ENCODE data around the gene MAMLD1.

Gene MAMLD1

DNA sequence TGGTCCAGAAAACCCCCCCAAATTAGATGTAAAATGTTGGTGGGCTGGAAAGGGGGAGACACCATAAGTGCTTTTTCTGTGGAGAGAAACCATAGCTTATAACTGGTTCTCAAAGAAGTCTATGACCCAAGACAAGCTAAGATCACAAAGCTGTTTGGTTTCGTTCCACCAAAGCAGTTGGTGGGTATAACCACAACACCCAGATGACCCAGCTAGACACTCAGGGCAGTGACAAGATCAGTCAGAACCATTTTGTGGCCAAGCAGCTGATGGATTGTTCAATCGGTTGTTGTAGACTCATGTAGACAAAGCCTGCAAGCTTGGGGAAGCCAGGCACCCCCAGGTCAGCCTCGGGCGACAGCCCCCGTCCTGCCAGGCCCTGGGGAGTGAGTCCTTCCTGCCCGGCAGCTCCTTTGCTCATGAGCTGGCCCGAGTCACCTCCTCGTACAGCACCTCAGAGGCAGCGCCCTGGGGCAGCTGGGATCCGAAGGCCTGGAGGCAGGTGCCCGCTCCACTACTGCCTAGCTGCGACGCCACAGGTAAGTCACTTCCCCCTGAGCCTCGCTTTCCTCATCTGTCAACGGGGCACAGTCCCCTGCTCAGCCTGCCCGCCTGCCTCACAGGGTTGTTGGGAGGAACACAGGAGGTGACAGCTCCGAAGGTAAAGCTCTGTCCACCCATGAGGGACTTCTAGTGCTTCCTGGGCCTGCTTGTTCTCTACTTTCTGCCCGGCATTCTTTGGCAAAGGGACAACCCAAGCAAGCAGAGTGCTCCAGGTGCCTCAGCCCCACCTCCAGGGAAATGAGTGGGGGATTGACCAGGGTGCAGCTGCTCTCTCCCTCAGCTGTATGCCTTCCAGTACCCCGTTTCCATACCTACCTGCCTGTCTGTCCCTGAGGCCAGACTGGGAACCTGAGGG is 140.1 kb downstream of the MAMLD1 start:
- no peak for DNase-seq (ENCODE audit: low spot score)

DNA sequence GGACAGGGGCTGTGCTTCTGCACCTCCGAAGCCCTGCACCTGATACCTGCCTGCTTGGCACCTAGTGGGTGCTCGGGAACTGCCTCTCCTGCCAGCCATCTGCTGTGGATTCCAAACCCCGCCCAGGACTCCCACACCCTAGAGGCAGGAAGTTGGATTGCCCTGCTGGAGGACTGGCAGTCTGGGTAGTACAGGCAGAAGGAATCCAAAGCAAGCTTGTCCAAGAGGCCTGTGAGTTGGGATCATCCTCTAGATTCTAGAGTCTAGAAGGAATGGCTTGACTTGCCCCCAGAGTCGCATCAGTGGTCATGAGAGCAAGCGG is 140.7 kb downstream of the MAMLD1 start:
- DNase-seq (ENCODE audit: low spot score), result no peak

DNA sequence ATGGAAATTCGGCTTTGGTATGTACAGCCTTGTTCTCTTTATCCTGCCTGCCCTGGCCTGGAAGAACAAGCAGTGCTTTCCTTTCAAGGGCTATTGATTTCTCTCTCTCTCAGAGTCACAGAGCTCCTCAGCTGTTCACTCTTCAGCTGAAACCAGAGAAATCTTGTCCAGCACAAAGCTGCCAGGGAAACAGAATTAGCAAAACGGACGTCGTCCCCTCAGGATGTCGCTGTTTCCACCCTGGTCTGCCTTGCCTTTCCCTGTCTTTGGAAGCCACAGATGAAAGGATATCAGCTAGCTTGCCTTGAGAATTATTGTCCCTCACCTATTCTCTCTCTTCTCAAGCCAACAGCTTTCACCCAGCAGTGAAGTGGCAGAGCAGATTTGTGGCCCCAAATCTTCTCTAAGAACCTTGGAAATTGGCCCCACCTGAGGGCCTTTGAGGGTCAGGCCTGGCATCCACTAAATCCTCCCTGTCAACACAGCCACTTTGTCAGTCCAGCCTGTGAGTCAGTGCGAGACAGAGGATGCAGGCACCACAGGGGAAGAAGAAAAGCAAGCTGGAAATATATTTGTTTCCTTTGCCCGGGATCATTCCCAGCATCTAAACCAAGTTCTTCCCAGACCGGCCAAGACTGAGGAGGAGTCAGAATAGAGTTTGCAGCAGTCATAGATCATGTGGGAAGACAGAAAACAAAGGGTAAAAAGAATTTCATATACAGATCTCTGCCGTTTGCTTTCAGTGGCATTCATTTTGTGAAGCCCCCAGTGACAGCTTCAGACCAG is 141.5 kb downstream of the MAMLD1 start:
- no peak for DNase-seq (ENCODE audit: low spot score)

DNA sequence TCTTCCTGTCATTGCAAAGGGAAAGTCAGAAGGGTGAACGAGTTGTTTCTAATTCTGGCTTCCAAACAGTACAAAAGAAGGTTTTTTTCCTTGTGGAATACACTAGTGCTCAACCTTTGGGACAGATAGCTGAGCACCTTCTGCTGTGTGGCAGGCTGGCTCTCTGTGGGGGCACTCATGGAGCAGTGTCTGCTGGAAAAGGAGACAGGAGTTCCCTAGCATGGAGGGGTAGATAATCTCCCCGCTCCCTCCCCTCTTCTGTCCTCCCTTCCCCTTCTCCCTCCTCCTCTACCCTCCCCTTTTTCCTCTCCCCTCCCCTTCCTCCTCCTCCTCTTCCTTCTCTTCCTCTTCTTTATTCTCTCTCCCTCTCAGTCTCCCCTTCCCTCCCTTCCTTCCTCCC is 142.9 kb downstream of the MAMLD1 start:
- no peak for DNase-seq (ENCODE audit: low spot score)

GRCh38 chrX:150506486-150506885 is 143.4 kb downstream of the MAMLD1 start:
- no peak for DNase-seq (ENCODE audit: low spot score)

DNA sequence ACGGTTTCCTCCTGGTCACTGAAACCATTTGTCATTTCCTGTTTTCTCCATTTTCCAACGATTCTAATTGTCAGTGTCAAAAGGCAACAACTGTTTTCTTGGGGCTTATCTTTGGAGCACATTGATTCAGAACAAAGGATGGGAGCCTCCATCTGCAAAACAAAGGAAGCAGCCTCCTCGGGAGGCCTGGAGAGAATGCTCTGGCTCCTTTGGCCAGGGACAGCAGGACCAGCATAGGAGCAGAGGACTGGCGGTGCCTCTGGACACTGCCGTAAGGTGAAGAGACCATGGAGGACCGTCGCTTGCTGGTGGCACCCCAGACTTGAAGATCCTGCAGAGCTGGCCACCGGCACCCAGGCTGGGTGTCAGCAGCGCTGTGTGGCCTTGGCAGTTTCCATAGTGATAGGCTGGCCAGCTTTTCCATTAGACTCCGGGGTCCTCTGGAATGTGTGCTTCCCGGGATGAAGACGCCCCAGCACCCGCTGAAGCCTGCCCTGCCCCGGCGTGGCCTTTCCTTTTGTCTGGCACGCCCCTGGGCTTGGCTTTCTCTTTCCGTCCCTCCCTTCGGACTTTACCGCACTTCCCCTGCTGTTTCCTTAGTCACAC is 144.2 kb downstream of the MAMLD1 start:
- DNase-seq (ENCODE audit: low spot score), result no peak

GRCh38 chrX:150508018-150508417 is 144.9 kb downstream of the MAMLD1 start:
- DNase-seq (ENCODE audit: low spot score), result no peak

DNA sequence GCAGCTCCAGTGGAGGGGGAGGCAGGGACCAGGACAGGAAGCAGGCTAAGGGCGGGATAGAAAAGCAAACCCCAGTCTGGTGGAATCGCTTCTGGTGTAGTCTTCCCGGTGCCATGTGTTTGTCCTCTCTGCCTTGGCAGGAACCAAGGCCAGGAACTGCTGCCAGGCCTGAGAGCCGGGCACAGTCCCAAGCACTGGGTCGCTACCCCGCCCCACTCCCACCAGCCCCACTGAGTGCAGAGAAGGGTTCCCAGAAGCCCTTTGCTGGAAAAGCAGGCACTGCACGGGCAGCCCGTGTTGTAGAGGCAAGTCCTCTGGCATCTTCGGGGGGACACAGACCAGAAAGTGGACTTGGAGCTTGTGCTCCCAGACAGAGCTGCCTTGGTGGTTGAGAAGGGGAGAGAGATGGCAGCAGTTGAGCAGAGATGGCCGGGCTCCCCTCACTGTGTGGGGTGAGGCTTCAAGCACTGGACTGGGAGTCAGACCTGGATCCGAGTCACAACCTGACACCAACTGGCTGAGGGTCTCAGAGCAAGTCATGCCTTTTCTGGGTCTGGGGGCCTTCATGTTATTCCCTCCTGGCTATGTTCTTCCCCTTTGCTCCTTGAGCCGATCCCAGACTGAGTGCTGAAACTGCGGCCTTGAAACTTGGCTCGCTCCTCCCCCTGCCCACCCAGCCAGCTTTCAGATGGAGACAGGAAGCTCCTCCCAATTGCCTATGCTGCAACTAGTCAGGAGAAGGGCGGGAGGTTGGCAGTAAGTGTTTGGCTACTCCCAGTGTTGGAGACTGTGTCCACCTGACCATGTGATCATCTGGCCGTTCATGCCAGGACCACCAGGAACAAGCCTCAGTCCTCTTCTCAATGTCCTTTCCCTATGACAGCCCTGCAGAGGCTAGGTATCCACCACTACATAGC is 145.6 kb downstream of the MAMLD1 start:
- DNase-seq (ENCODE audit: low spot score), result no peak

DNA sequence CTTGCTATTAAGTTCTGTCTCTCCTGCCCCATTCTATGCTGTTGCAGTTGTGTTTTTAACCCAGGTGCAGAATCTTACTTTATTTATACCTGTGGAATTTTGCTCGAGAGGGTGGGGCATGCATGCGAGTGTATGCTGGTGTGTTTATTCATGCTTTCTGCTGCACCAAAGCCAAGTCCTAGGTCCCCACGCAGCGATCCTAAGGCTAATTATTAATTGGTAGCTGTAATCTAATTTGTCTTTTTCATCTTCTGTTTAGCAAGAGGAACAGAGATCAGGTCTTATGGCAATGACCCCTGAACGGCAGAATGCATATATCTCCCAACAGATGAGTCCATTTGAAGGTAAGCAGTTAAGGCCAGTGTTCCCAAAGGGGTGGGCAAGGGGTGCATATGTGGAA is 146.6 kb downstream of the MAMLD1 start:
- no peak for DNase-seq (ENCODE audit: low spot score)

DNA sequence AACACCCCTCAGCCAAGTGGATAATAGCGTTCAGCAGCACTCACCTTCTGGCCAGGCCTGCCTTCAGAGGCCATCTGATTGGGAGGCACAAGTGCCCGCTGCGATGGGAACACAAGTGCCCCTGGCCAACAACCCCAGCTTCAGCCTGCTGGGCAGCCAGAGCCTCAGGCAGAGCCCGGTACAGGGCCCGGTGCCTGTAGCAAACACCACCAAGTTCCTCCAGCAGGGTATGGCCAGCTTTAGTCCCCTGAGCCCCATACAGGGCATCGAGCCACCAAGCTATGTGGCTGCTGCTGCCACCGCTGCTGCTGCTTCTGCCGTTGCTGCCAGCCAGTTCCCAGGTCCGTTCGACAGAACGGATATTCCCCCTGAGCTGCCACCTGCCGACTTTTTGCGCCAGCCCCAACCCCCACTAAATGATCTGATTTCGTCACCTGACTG is 149.4 kb downstream of the MAMLD1 start:
- no peak for DNase-seq (ENCODE audit: low spot score)

DNA sequence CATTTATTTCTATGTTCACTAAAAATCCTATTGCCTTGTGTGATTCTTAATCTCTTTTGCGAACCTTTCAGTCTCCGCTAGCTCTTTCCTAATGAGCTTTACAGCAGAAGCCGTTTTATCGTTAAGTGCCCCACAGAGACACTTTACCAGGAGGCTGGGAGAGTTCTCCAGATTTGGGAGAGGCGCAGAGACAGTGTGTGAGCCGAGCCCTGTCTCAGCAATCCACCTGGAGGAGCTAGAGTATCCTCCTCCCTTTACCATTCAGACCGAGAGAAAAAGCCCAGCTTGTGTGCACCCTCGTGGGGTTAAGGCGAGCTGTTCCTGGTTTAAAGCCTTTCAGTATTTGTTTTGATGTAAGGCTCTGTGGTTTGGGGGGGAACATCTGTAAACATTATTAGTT is 150.4 kb downstream of the MAMLD1 start:
- DNase-seq (ENCODE audit: low spot score), result no peak

- DNase-seq (ENCODE audit: low spot score), result no peak
Observed at GRCh38 chrX:150514462-150514861, 151.3 kb downstream of the MAMLD1 start.

DNA sequence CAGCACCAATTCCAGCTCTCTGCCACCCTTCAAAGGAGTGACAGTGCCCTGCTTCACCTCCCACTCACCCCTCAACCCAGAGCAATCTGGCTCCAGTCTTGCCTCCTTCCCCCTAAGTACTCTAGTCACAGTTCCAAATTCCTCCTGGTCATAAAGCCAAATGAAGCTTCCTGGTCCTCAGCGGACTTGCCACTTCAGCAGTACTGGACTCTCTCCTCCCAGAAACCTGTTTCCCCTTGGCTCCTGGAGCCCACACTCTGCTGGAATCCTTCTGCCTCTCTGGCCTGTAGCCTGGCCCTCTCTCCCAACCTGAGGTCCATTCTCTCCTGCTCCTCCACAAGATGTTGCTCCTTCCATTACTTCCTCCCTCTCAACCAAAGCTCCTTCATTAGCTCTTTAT is 152.7 kb downstream of the MAMLD1 start:
- DNase-seq (ENCODE audit: low spot score), result no peak

GRCh38 chrX:150517303-150517910 is 154.3 kb downstream of the MAMLD1 start:
- no peak for DNase-seq (ENCODE audit: low spot score)

DNA sequence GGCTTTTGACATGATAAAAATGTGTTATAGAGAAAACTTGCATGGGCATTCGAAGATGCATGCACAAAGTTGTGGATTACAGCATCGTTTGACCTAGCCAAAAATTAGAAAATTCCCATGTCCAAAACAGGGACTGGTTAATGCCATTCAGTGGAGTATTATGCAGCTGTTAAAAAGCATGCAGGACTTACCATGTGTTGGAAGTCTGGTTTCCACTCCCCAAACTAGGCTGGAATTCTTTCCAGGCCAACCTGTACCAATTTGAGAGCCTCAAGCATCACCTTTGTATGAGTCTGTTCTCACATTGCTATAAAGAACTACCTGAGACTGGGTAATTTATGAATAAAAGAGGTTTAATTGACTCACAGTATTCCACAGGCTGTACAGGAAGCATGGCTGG is 159.4 kb downstream of the MAMLD1 start:
- DNase-seq (ENCODE audit: low spot score), result no peak

DNA sequence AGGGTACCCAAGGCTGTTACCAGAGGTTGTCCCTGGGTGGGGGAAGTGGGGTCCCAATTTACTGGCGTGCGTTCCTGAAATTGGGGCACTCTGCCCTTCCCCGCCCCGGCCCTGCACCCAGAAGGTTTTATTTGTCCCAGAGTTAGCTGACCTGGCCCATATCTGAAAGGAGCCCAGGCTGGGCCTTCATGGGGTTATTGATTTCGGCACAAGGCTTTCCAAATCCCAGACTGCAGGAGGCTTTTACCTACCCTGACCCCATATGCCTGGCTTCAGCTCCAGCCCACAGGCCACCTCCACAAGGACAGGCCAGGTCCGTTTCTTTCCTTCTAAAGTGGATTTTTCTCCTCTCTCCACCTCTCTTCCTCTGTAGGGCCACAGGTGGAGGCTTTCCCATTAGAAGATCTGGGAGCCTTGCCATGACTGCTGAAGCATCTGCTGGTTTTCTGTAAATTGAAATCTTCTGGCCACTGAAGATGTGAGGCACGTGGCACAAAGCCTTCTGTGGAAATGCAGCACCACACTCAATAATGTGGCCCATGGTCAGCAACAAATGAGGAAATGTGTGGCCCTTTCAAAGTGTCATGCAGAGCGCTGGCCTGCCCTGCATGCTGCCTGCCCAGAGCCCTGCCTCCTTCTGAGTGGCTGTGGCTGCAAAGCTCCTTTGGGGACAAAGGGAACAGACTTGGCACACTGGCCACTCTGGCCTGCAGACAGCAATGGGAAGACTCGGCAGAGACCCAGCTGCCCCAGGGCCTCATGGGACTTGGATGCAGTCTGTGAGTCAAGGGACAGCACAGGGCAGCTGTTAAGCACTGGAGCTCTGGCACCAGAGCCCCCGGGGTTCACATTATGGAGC is 162.2 kb downstream of the MAMLD1 start:
- DNase-seq (ENCODE audit: low spot score), result no peak

DNA sequence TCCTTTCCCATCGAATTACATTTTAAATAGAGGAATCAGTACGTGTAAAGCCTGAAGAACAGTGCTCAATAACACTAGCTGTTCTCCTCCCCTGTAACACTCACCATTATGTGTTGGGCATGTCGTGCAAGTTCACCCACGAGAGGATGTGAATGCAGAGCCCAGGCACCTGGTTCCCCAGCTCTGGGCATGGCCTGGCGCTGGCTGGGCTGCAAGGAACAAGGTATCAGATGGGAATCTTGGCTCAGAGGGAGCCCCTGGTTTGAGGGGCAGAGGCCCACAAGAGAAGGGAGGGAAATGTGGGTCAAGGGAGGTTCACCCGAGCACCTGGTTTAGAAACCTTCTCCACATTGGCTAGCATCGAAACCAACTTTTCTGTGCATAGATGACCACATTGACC is 163.6 kb downstream of the MAMLD1 start:
- no peak for DNase-seq (ENCODE audit: low spot score)

GRCh38 chrX:150527108-150527507 is 164.0 kb downstream of the MAMLD1 start:
- no peak for DNase-seq (ENCODE audit: low spot score)

- DNase-seq (ENCODE audit: low spot score), result no peak
Observed at GRCh38 chrX:150529587-150529986, 166.5 kb downstream of the MAMLD1 start.

GRCh38 chrX:150530821-150531220 is 167.7 kb downstream of the MAMLD1 start:
- no peak for DNase-seq (ENCODE audit: low spot score)
